ENCODE measurements around the gene PM20D2. TPM values are rescaled to one million over a fixed set of nuclear protein-coding genes. Genes with fewer than 3 reads are reported as not detected.

Gene PM20D2
- total and polyA plus RNA-seq, 4 donors: 3.1 to 21.5 (median 6.6) TPM

DNA sequence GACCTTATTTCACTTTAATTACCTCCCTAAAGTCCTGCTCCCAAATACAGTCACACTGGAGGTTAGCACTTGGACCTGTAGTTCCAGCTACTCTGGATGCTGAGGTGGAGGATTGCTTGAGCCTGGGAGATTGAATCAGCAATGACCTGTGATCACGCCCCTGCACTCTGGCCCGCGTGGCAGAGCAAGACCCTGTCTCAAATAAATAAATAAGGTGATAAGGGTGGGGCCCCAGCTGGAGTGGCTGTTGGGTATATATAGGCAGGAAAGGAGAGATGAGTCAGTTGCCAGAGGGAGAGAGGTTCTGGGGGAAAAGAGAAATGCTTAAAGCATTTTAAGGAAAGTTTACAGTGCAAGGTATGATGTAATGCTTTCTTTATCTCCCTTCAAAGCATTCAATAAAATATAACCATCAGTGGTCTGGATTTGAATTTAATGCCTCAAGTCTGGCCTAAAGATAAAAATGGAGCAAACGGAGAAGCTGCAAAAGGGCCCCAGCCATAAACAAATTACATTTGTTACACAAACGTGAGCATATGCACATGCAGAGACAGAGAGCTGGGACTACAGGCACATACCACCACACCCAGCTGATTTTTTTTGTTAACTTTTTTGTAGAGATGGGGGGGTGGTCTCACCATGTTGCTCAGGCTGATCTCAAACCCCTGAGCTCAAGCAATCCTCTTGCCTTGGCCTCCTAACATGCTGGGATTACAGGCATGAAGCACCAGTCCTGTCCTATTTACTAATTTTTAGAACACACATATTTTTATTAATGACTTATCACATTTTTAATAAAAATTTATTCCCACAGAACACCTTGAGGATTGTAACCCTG is 6.1 kb upstream of the PM20D2 start:
- DNase-seq: no peak
- ATAC-seq (ENCODE audit: insufficient read depth, low FRiP score): no peak
- no peaks in the 10 kb centered on the region for H3K27me3 ChIP-seq (ENCODE audit: control insufficient read depth in 3 of 3, insufficient read depth in 3 of 3, low read length in 2 of 3)

DNA sequence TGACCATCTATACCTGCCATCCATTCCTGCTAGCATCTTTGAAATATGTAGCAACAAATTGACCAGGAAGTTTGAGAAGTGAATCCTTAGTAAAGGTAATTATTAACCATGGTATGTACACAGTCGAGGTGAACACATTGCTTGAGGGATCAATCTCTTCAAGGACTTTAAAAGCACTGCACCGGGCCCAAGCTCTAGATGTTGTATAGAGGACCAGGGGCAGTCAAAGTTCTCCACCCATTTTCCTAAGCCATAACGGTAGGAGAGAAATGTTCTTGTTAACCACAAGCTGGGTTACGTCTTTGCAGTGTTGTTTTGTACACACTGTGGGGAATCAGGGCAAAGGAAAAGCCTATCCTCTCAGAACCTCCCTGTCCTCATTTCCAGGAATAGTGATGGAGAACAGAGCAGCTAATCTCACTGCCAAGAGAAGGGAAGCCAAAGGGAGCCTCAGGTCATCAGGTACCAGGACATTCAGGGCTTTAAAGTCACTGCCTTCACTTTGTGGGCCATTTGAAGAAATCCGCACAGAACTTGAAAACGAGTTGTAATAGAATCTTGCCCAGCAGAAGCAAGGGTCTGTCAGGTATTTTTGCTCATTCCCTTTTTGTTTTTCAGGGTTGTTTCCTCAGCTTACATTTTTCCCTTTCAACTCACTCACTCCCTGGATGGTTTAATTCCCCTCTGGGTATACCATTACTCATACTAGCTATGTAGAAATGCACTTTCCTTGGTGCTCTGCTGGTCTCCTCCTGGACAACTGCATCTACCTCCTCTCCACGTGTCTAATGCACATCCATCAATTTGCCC is 5.3 kb upstream of the PM20D2 start:
- Histone ChIP-seq H3K27ac (ENCODE audit: low read depth in 1 of 2, low read length in 1 of 2) (no peak overlapping the region), H3K36me3 (ENCODE audit: control insufficient read depth in 4 of 4, insufficient read depth in 4 of 4, low read length in 4 of 4) (peaks cover 0 to 2% (median 0%) of the 10 kb centered on the region in 4 donors), H3K9me3 (ENCODE audit: control insufficient read depth in 4 of 4, insufficient read depth in 3 of 4, low read length in 3 of 4) (no peaks in the 10 kb centered on the region), H3K4me1 (ENCODE audit: control insufficient read depth in 5 of 5, insufficient read depth in 5 of 5, low read length in 5 of 5) (peaks cover 0 to 11% (median 0%) of the 10 kb centered on the region in 5 donors), H3K9ac (ENCODE audit: insufficient read depth in 1 of 2, low read length in 2 of 2) (no peak overlapping the region), H3K27me3 (ENCODE audit: control insufficient read depth in 3 of 3, insufficient read depth in 3 of 3, low read length in 2 of 3) (no peaks in the 10 kb centered on the region), H3K4me3 (no peak overlapping the region)
- ATAC-seq (ENCODE audit: insufficient read depth, low FRiP score): no peak
- WGBS, 2 donors: 71 to 84% methylated on average over 7 of the region's 7 CpGs
- DNase-seq: no peak
- TF ChIP-seq, protein P1, sequence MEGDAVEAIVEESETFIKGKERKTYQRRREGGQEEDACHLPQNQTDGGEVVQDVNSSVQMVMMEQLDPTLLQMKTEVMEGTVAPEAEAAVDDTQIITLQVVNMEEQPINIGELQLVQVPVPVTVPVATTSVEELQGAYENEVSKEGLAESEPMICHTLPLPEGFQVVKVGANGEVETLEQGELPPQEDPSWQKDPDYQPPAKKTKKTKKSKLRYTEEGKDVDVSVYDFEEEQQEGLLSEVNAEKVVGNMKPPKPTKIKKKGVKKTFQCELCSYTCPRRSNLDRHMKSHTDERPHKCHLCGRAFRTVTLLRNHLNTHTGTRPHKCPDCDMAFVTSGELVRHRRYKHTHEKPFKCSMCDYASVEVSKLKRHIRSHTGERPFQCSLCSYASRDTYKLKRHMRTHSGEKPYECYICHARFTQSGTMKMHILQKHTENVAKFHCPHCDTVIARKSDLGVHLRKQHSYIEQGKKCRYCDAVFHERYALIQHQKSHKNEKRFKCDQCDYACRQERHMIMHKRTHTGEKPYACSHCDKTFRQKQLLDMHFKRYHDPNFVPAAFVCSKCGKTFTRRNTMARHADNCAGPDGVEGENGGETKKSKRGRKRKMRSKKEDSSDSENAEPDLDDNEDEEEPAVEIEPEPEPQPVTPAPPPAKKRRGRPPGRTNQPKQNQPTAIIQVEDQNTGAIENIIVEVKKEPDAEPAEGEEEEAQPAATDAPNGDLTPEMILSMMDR (IDR thresholded peaks at IDR 0.05; ENCODE audit: control extremely low read depth, extremely low read depth): no peak

More for the DNA sequence above, 6.1 kb upstream of the PM20D2 start:
- Histone ChIP-seq H3K4me1 (ENCODE audit: control insufficient read depth in 5 of 5, insufficient read depth in 5 of 5, low read length in 5 of 5) (peaks cover 0 to 6% (median 0%) of the 10 kb centered on the region in 5 donors), H3K4me3 (no peak overlapping the region), H3K36me3 (ENCODE audit: control insufficient read depth in 4 of 4, insufficient read depth in 4 of 4, low read length in 4 of 4) (peaks cover 0 to 2% (median 0%) of the 10 kb centered on the region in 4 donors), H3K27ac (ENCODE audit: low read depth in 1 of 2, low read length in 1 of 2) (no peak overlapping the region), H3K9me3 (ENCODE audit: control insufficient read depth in 4 of 4, insufficient read depth in 3 of 4, low read length in 3 of 4) (no peaks in the 10 kb centered on the region), H3K9ac (ENCODE audit: insufficient read depth in 1 of 2, low read length in 2 of 2) (no peak overlapping the region)
- WGBS, 2 donors: 82 to 88% methylated on average over 5 of the region's 5 CpGs
- TF ChIP-seq, protein P1 (IDR thresholded peaks at IDR 0.05; ENCODE audit: control extremely low read depth, extremely low read depth): no peak

DNA sequence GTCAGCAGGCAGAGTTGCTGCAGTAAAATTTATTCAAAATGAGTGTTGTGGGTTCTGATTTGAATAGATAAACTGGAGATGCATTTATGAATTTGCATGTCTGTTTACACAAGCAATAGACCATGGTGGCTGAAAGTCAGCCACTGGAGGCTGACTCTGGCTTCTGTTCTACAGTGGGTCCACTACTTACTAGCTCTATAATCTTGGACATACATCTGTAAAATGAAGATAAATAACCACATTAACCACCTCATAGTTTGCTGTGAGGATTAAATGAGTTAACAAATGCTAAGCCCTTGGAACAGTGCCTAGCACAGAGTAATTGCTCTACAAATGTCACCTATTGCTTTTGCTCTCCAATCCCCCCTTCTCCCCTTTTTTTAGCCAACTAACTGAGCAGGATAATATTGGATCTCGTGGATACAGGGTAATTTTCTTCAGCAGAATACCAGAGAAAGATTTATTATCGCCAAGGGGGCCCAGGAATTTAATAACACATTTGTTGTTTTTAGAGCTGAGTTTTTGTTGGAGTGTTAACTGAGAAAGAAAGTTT is 1.4 kb upstream of the PM20D2 start:
- peaks cover 0 to 14% (median 2%) of the 10 kb centered on the region in 5 donors for H3K4me1 ChIP-seq (ENCODE audit: control insufficient read depth in 5 of 5, insufficient read depth in 5 of 5, low read length in 5 of 5)
- H3K4me3 ChIP-seq: no peak overlapping the region
- no peak overlapping the region for H3K27ac ChIP-seq (ENCODE audit: low read depth in 1 of 2, low read length in 1 of 2)
- TF ChIP-seq, protein P1 (IDR thresholded peaks at IDR 0.05; ENCODE audit: control extremely low read depth, extremely low read depth): no peak
- H3K27me3 ChIP-seq (ENCODE audit: control insufficient read depth in 3 of 3, insufficient read depth in 3 of 3, low read length in 2 of 3): no peaks in the 10 kb centered on the region
- peaks cover 0 to 2% (median under 1%) of the 10 kb centered on the region in 4 donors for H3K36me3 ChIP-seq (ENCODE audit: control insufficient read depth in 4 of 4, insufficient read depth in 4 of 4, low read length in 4 of 4)
- H3K9ac ChIP-seq (ENCODE audit: insufficient read depth in 1 of 2, low read length in 2 of 2): no peak overlapping the region
- no peaks in the 10 kb centered on the region for H3K9me3 ChIP-seq (ENCODE audit: control insufficient read depth in 4 of 4, insufficient read depth in 3 of 4, low read length in 3 of 4)
- 82 to 88% methylated on average over 2 of the region's 2 CpGs for WGBS, 2 donors
- ATAC-seq (ENCODE audit: insufficient read depth, low FRiP score): no peak
- DNase-seq: no peak

Data from lung (tissue), 12 donors.